Neural crest cell (in vitro differentiated cells): ENCODE data around the gene ELK4. TPM values are rescaled to one million over a fixed set of nuclear protein-coding genes. Genes with fewer than 3 reads are reported as not detected.

ENCODE experiments used
- DNase-seq: peaks from one replicate; pipeline ENCODE4 v3.0.0; 2021; ENCODE audit warnings: low read depth, mixed read lengths, low spot score
- H3K27ac Mint-ChIP-seq: one replicate; pipeline ENCODE4 v1.8.0; 2021; ENCODE audit warnings: mild to moderate bottlenecking, mixed read lengths; ENCODE audit not compliant: unreplicated experiment
- H3K27me3 Mint-ChIP-seq: 2 replicates; pipeline ENCODE4 v1.8.0; 2021; ENCODE audit warnings: low read depth, mild to moderate bottlenecking, mixed read lengths
- H3K36me3 Mint-ChIP-seq: 2 replicates; pipeline ENCODE4 v1.8.0; 2021; ENCODE audit warnings: low read depth, mild to moderate bottlenecking, mixed read lengths
- H3K4me1 Mint-ChIP-seq: 2 replicates; pipeline ENCODE4 v1.8.0; 2021; ENCODE audit warnings: mixed read lengths
- H3K4me3 Mint-ChIP-seq: one replicate; pipeline ENCODE4 v1.8.0; 2021; ENCODE audit warnings: mild to moderate bottlenecking, mixed read lengths
- H3K9me3 Mint-ChIP-seq: 2 replicates; pipeline ENCODE4 v1.8.0; 2021; ENCODE audit warnings: mixed read lengths
- total RNA-seq: library from RNA; stranded (reverse); gene quantifications from 2 replicates; pipeline ENCODE4 v1.2.1, GENCODE V29; 2021
- TF ChIP-seq, protein P1 (sequence below): fragments of 200-600 bp; sonication (generic); conservative IDR thresholded peaks from 2 replicates; pipeline ENCODE4 v1.5.0; 2021; ENCODE audit warnings: antibody characterized with exemption, mild to moderate bottlenecking

The ELK4 gene
- total RNA-seq, 1 donor from 2014 or later, result 30.1 TPM

DNA sequence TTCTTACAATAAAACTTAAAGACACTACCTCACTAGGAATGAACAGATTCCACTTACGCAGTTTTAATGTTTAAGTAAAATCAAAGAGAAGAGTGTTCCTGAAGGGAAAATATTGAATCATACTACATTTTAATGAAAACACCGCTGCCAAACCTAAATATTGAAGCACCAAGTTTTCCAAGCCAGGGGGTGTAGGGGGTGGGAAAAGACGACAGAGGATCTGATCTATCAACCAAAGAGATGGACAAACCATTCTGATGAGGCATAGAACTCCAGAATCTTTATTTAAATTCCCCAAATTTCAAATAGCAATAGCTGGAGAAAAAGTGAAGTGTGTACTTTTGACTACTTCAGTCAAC is 1.2 kb downstream of the ELK4 start:
- no peaks in the 10 kb centered on the region for H3K36me3 Mint-ChIP-seq
- TF ChIP-seq, protein P1, sequence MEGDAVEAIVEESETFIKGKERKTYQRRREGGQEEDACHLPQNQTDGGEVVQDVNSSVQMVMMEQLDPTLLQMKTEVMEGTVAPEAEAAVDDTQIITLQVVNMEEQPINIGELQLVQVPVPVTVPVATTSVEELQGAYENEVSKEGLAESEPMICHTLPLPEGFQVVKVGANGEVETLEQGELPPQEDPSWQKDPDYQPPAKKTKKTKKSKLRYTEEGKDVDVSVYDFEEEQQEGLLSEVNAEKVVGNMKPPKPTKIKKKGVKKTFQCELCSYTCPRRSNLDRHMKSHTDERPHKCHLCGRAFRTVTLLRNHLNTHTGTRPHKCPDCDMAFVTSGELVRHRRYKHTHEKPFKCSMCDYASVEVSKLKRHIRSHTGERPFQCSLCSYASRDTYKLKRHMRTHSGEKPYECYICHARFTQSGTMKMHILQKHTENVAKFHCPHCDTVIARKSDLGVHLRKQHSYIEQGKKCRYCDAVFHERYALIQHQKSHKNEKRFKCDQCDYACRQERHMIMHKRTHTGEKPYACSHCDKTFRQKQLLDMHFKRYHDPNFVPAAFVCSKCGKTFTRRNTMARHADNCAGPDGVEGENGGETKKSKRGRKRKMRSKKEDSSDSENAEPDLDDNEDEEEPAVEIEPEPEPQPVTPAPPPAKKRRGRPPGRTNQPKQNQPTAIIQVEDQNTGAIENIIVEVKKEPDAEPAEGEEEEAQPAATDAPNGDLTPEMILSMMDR, result no peak
- H3K27ac Mint-ChIP-seq, result peak overlapping the region; percentile 99
- no peak for DNase-seq
- H3K4me3 Mint-ChIP-seq, result peak overlapping the region; percentile 98
- H3K9me3 Mint-ChIP-seq, result no peaks in the 10 kb centered on the region
- no peaks in the 10 kb centered on the region for H3K27me3 Mint-ChIP-seq
- peaks cover 45% of the 10 kb centered on the region for H3K4me1 Mint-ChIP-seq

DNA sequence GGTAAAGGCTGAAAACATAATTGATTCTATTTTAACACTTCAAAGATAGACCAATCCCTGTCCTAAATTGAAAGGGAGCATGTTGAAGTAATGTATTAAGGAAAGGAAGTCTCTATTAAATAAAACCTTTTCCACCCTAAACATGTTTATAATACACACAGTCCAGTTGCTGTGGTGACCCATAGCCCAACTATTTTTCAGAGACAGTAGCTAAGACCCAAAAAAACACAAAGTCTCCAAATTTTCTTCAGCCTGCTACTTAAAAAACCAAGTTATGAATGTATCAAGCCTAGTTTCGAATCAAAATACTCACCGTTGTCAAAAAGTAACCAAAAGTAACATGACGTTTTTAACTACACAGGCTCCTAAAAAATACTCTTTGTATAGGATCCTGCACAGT is 1.6 kb downstream of the ELK4 start:
- H3K27ac Mint-ChIP-seq, result no peak overlapping the region

DNA sequence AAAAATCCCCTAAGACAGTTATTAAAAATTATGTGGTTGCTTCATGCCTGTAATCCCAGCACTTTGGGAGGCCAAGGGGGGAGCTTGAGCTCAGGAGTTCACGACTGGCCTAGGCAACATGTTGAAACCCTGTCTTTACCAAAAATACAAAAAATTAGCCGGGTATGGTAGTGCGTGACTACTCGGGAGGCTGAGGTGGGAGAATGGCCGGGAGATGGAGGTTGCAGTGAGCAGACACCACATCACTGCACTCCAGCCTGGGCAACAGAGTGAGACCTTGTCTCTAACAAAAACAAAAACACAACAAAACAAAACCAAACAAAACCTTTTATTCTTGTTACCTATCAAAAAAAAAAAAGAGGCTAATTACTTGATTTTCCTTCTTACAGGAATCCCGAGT is 2.1 kb downstream of the ELK4 start:
- DNase-seq, result no peak
- H3K4me1 Mint-ChIP-seq, result peaks cover 45% of the 10 kb centered on the region
- TF ChIP-seq, protein P1, result no peak
- no peaks in the 10 kb centered on the region for H3K27me3 Mint-ChIP-seq
- no peaks in the 10 kb centered on the region for H3K9me3 Mint-ChIP-seq
- H3K4me3 Mint-ChIP-seq, result peak overlapping the region; percentile 98
- H3K27ac Mint-ChIP-seq, result peak overlapping the region; percentile 81
- H3K36me3 Mint-ChIP-seq, result no peaks in the 10 kb centered on the region

More for the DNA sequence above, 1.6 kb downstream of the ELK4 start:
- no peaks in the 10 kb centered on the region for H3K27me3 Mint-ChIP-seq
- H3K4me1 Mint-ChIP-seq, result peaks cover 45% of the 10 kb centered on the region
- H3K4me3 Mint-ChIP-seq, result peak overlapping the region; percentile 98
- no peaks in the 10 kb centered on the region for H3K36me3 Mint-ChIP-seq
- TF ChIP-seq, protein P1, result no peak
- DNase-seq, result no peak
- H3K9me3 Mint-ChIP-seq, result no peaks in the 10 kb centered on the region

DNA sequence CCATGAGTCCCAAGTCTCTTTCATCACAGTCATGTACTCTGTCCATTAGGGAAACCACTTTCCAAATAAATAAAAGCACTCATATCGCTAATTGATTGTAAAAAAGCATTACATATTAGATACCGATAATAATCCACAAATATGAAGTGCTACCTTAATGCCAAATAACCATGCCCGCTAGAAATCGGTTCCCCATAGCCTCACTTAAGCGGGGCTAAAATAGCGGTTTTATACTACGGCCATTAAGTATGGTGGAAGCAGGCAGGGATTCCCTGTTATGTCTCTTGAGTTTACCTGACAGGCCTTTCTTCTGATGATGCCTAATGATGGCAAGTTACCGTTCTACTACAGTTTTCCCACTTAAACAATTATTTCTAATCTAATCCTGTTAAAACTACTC is 3.9 kb downstream of the ELK4 start:
- DNase-seq, result no peak
- H3K27ac Mint-ChIP-seq, result no peak overlapping the region
- H3K9me3 Mint-ChIP-seq, result no peaks in the 10 kb centered on the region
- H3K4me3 Mint-ChIP-seq, result peak overlapping the region; percentile 74
- TF ChIP-seq, protein P1, result no peak
- no peaks in the 10 kb centered on the region for H3K36me3 Mint-ChIP-seq
- no peaks in the 10 kb centered on the region for H3K27me3 Mint-ChIP-seq
- peaks cover 37% of the 10 kb centered on the region for H3K4me1 Mint-ChIP-seq

DNA sequence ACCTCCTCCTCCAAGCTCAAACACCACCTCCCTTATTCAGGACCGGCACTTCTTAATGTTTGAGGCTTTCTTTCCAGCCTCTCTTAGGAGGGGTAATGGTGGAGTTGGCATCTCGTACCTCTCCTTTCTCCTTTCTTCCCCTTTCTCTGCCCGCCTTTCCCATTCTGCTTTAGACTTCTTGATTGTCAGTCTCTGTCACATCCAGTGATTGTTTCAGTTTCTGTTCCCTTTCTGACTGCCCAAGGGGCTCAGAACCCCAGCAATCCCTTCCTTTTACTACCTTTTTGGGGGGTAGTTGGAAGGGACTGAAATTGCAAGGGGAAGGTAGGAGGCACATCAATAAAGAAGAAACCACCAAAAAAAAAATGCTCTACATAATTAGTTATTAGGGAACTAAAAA is 5.6 kb downstream of the ELK4 start:
- Mint-ChIP-seq H3K4me1 (peaks cover 29% of the 10 kb centered on the region), H3K36me3 (no peaks in the 10 kb centered on the region), H3K27me3 (no peaks in the 10 kb centered on the region), H3K27ac (peak overlapping the region; percentile 84), H3K9me3 (no peaks in the 10 kb centered on the region), H3K4me3 (no peak overlapping the region)
- no peak for DNase-seq
- TF ChIP-seq, protein P1, result no peak

DNA sequence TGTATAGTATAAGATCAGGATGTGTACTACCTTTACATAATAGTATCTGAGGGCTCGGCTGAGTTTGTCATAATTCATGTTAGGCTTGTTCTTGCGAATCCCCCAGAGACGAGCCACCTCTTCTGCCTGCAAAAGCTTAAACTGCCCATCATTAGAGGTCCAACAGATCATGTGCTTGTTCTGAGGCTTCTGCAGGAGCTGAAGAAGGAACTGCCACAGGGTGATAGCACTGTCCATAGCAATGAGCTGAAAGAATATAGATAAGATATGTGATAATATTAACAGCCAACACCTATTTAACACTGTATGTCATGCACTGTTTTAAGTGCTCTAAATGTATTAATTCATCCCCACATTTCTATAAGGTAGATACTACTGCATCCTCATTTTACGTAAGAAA is 8.2 kb downstream of the ELK4 start:
- peaks cover 12% of the 10 kb centered on the region for H3K4me1 Mint-ChIP-seq
- H3K27ac Mint-ChIP-seq, result peak overlapping the region; percentile 57
- H3K27me3 Mint-ChIP-seq, result no peaks in the 10 kb centered on the region
- TF ChIP-seq, protein P1, result no peak
- no peaks in the 10 kb centered on the region for H3K9me3 Mint-ChIP-seq
- H3K4me3 Mint-ChIP-seq, result peak overlapping the region; percentile 34
- DNase-seq, result no peak
- peaks cover 6% of the 10 kb centered on the region for H3K36me3 Mint-ChIP-seq
